Forelimb muscle (tissue), 1 donor: ENCODE results near the gene UBA1. TPM values are rescaled to one million over a fixed set of nuclear protein-coding genes. Genes with fewer than 3 reads are reported as not detected.
"Not testable (repeated sequence)": the region's sequence is repeated elsewhere in the genome, so short reads cannot be mapped to it uniquely, and the experiment has no call there.

Experiments used
- DNase-seq: peaks from one replicate; pipeline ENCODE4 v3.0.0-alpha.2; 2013; ENCODE audit warnings: low read depth
- polyA plus RNA-seq: library from polyadenylated mRNA; unstranded; fragments of 120-200 nt; gene quantifications from one replicate; pipeline ENCODE4 v1.2.1, GENCODE V29; 2013; ENCODE audit not compliant: insufficient read length

UBA1 gene
- polyA plus RNA-seq, 1 donor: 145 TPM

DNA sequence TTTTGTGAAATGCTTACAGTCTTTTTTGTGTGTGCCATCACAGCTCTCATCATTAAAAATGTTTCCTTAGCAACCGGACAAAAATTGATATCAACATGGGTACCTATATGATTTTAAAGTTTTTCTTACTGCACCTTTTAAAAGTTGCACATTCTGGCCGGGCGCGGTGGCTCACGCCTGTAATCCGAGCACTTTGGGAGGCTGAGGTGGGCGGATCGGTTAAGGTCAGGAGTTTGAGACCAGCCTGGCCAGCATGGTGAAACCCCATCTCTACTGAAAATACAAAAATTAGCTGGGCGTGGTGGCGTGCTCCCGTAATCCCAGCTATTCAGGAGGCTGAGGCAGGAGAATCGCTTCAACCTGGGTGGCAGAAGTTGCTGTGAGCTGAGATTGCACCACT lies 64.0 kb downstream of the UBA1 start:
- not testable (repeated sequence) for DNase-seq

Other genes with a start within 250 kb of the UBA1 start
- gene RGN, start 115.4 kb upstream of the UBA1 start, polyA plus RNA-seq: 2.5 TPM
- gene NDUFB11, start 49.1 kb upstream of the UBA1 start, polyA plus RNA-seq: 95.9 TPM
- gene RBM10, start 48.6 kb upstream of the UBA1 start, polyA plus RNA-seq: 31.9 TPM
- 111 TPM for gene CDK16, start 24.9 kb downstream of the UBA1 start, polyA plus RNA-seq
- 94.3 TPM for gene USP11, start 39.2 kb downstream of the UBA1 start, polyA plus RNA-seq
- gene ZNF157, start 176.7 kb downstream of the UBA1 start, polyA plus RNA-seq: 0.35 TPM